Measurements from ENCODE around the gene NOP58.
"Not testable (repeated sequence)": the region's sequence is repeated elsewhere in the genome, so short reads cannot be mapped to it uniquely, and the experiment has no call there.

Gene NOP58

GRCh38 chr2:202265467-202266277 is at the start of gene NOP58:
Gene NOP58 (plus strand): TSS chr2:202265763. CDS start chr2:202265942, 179 bp downstream.
- DNase-seq, result peak; percentile 85

GRCh38 chr2:202221873-202222272 is 43.7 kb upstream of the NOP58 start:
- no peak for DNase-seq

DNA sequence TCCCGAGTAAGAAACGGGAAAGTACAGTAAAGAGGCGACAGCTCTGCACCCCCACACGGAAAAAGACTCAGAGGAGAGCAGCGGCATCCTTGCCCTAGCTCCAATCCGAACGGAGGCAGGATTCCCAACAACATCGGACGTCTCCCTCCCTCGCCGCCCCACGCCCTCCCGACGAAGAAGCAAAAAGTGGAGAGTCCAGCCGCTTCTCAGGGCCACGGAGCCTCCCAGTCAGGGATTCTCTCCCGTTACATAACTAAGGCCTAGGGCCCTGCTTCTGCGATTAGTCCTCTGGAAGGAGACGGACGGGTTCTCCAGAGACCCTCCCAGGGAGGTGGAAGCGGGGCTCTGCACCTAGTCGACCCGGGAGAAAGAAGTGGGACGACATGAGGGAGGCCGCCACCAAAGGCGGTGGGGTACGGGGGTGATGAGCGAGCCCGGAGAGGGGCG is 27.8 kb upstream of the NOP58 start:
- DNase-seq, result no peak

DNA sequence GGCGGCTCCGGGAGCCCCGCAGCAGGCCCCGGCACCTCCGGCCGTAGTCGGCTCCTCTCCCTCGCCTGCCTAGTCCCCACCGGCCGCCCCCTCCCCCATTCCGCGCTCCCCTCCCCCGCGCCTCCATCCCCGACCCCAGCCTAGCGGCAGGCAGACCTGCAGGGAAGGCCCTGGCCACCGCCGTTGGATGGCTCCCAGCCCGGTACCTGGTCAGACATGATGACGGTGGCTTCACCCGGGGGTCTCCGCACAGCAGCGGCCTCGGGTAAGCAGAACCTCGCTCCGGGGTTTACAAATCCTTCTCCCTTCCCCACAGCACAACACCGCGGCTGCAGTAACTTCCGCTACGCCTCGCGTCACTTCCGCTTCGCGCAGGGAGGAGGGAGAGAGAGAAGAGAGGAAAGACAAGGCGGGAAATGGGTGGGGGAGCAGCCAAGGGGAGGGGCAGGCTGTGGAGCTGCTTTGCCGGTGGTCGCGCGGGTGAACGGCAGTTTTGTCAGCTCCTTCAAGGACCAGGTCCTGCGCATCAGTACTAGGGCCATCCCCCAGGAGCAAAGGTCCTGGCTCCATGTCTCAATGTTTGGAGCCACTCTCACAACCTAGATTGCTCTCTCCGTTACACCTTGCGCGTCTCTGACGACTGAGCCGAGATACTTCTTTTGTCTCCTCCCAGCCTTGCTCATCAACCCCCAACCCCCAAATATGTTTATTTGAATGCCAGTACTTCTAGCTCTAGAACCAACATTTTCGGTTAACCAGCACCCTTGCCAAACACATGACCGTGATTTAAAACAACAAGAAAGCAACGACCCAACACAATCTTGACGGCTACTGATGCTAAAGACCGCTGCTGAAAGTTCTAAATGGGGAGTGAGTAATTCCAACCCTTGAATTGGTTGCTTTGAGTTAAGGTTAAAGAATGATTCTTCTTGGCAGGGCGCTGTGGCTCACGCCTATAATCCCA is 27.0 kb upstream of the NOP58 start, which contains the start of gene SUMO1:
TSS of gene SUMO1 (minus strand) at position 364 of the 964 bp plus-strand sequence. CDS start at position 218, 146 bp downstream.
- DNase-seq, result peak; percentile 82

DNA sequence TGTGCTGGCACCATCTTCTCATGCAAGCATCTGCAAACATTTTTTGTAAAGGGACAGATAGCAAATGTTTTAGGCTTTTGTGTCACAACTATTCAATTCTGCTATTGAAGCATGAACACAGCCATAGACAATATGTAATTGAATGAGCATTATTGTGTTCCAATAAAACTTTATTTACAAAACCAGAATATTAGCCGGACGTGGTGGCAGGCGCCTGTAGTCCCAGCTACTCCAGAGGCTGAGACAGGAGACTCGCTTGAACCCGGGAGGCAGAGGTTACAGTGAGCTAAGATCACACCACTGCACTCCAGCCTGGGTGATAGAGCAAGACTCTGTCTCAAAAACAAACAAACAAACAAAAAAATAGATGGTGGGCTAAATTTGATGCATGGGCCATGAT is 17.9 kb upstream of the NOP58 start:
- DNase-seq, result not testable (repeated sequence)

DNA sequence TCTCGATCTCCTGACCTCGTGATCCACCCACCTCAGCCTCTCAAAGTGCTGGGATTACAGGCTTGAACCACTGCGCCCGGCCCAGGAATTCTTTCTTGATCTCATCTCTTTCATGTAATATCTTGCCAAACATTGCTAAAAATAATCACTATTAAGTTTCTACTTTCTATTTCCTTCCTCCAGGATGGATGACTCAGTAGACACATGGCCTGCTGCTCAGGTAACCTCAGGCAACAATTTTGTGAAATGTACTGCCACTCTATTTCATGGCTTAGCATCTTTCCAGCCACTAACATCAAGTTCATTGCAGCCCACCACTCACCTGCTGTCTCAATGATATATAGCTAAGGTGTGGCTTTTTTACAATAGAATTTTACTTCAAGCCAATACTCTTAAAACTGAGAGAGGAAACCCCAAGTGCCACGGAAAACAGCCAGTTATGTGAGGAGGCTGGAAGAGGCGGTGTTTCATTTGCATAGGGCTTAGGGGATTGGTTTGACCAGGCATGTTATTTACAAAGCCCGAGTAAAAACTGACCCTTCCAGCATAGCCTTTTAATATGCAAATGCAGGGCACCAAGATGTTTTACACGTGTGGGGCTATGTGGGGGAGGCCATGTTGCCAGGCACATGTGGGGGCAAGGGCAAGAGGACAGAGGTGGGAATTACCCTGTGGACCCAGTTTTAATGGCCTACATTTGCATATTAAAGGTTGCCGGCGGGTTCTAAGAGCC is 15.9 kb upstream of the NOP58 start:
- no peak for DNase-seq

DNA sequence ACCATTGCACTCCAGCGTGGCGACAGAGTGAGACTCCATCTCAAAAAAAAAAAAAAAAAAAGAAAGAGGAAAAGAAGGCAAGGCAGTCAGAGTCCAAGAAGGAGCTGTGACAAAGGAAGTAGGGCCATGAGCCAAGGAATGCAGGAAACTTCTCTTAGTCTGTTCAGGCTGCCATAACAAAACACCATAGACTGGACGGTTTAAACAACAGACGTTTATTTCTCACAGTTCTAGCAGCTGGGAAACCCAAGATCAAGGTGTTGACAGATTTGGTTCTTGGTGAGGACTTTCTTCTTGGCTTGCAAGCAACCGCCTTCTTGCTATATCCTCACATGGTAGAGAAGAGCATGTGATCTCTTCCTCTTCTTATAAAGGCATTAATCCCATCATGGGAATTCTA is 14.1 kb upstream of the NOP58 start:
- DNase-seq, result no peak

DNA sequence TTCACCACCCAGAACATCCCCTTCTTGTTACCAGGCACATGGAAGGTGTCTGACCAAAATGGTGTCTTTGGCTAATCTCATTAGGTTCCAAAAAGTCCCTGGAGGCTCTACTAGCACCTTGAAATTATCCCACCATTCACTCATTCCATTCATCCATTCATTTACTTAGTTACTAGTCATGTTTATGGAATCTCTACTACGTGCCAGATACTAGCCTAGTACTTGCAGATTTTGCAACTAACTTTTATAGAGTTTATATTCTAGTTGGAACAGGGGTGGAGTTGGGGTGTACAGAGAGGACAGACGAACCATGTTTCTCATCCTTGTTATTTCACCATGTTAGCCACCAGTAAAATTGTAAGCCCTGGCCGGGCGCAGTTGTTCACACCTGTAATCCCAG is 4.0 kb upstream of the NOP58 start:
- DNase-seq, result no peak

GRCh38 chr2:202267495-202267894 is 1.9 kb downstream of the NOP58 start:
- DNase-seq, result no peak

- no peak for DNase-seq
These were observed 4.0 kb downstream of the NOP58 start for GRCh38 chr2:202269585-202269984.

GRCh38 chr2:202270487-202270886 is 4.9 kb downstream of the NOP58 start:
- no peak for DNase-seq

- not testable (repeated sequence) for DNase-seq
These were observed 10.6 kb downstream of the NOP58 start for GRCh38 chr2:202276078-202276720.

- DNase-seq, result no peak
These were observed 12.6 kb downstream of the NOP58 start for GRCh38 chr2:202278036-202278760.

DNA sequence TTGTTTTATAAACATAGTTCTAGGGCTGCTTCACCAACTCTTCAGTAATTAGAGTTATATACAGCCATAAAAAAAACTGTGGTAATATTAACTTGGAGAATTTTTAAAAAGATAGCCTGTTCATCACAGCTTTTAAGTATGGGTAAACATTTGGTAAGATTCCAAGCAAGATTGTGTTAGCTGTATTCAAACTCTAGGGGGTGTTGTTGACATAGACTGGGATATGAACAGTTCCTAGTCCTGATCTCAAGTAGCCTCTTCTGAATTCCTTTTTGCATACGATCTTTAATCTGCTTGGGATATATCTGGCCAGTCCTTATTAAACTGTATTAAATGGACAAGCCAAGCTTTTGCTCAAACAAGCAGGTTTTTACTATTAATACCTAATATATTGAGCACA is 13.4 kb downstream of the NOP58 start:
- no peak for DNase-seq

- DNase-seq, result no peak
These were observed 21.0 kb downstream of the NOP58 start for GRCh38 chr2:202286595-202286994.

- no peak for DNase-seq
These were observed 24.0 kb downstream of the NOP58 start for GRCh38 chr2:202289394-202290204.

GRCh38 chr2:202290316-202290715 is 24.8 kb downstream of the NOP58 start:
- DNase-seq, result no peak

DNA sequence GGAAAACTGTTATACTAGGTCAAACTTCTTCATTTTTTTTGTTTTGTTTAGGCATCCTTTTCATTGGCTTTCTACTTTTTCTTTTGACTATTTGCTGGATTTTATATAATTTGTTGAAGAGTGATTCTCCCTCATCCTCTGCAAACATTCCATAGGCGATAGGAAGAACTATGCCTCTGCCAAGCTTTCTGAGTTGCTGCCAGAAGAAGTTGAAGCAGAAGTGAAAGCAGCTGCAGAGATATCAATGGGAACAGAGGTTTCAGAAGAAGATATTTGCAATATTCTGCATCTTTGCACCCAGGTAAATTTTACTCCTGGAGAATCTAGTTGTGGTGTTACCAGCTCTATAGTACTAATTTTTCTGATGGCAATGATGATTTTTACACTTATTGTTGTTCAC is 25.4 kb downstream of the NOP58 start:
- DNase-seq, result no peak

DNA sequence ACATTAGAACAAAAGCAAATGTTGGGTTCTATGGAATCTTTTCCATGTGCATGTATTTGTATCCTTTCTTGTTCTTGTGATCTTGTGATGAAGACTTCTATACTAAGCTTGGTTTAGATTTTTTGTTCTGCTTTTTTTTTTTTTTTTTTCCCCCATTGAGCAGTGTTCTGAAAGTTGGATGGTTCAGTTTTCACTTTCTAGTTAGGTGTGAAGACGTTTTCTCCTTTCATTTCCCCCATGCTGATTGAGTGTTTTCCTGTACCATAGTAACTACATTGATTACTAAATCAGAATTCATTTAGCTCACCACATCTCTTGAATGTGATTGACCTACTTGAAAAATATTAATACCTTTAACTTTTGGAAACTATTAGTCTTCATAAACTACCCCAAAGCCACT is 34.1 kb downstream of the NOP58 start:
- DNase-seq, result no peak

GRCh38 chr2:202306034-202306433 is 40.5 kb downstream of the NOP58 start:
- DNase-seq, result no peak

GRCh38 chr2:202307690-202308089 is 42.1 kb downstream of the NOP58 start:
- DNase-seq, result no peak

Data from NCI-H510A (cell line).